ENCODE measurements around the gene NRF1.

NRF1 gene

GRCh38 chr7:129740574-129741410, 129.3 kb downstream of the NRF1 start:
- no peak for DNase-seq

- no peak for DNase-seq
Measured at GRCh38 chr7:129741743-129742213, 130.3 kb downstream of the NRF1 start.

GRCh38 chr7:129742256-129742655, 130.7 kb downstream of the NRF1 start:
- no peak for DNase-seq

GRCh38 chr7:129746857-129747529, 135.5 kb downstream of the NRF1 start:
- no peak for DNase-seq

- DNase-seq, result no peak
Measured at GRCh38 chr7:129748356-129749109, 137.0 kb downstream of the NRF1 start.

- DNase-seq, result no peak
Measured at GRCh38 chr7:129750091-129750490, 138.6 kb downstream of the NRF1 start.

GRCh38 chr7:129750501-129750900, 139.0 kb downstream of the NRF1 start:
- DNase-seq, result no peak

- DNase-seq, result no peak
Measured at GRCh38 chr7:129751916-129752315, 140.4 kb downstream of the NRF1 start.

- no peak for DNase-seq
Measured at GRCh38 chr7:129752760-129753159, 141.2 kb downstream of the NRF1 start.

- no peak for DNase-seq
Measured at GRCh38 chr7:129754406-129754805, 142.9 kb downstream of the NRF1 start.

GRCh38 chr7:129757991-129758390, 146.5 kb downstream of the NRF1 start:
- no peak for DNase-seq

- DNase-seq, result no peak
Measured at GRCh38 chr7:129762387-129762969, 151.0 kb downstream of the NRF1 start.

- DNase-seq, result no peak
Measured at GRCh38 chr7:129764247-129765084, 152.9 kb downstream of the NRF1 start.

GRCh38 chr7:129765352-129765751, 153.8 kb downstream of the NRF1 start:
- DNase-seq, result no peak

GRCh38 chr7:129767120-129768015, 155.8 kb downstream of the NRF1 start:
- no peak for DNase-seq

- no peak for DNase-seq
Measured at GRCh38 chr7:129768614-129769399, 157.3 kb downstream of the NRF1 start.

- no peak for DNase-seq
Measured at GRCh38 chr7:129769400-129769774, 157.9 kb downstream of the NRF1 start.

GRCh38 chr7:129769866-129770808, 158.6 kb downstream of the NRF1 start:
- no peak for DNase-seq
